GM18499 (cell line): ENCODE results near the gene SRCIN1.

Experiments
- ATAC-seq: cut with Tn5 transposase; IDR thresholded peaks from one replicate; pipeline ENCODE4 v1.9.1; 2021; ENCODE audit warnings: moderate number of reproducible peaks; ENCODE audit not compliant: insufficient read depth, unreplicated experiment

Gene SRCIN1

GRCh38 chr17:38600906-38601305 lies 4.8 kb downstream of the SRCIN1 start:
- no peak for ATAC-seq

- no peak for ATAC-seq
These were observed 5.3 kb downstream of the SRCIN1 start for GRCh38 chr17:38600416-38600815.

- no peak for ATAC-seq
These were observed 6.3 kb downstream of the SRCIN1 start for GRCh38 chr17:38599398-38599856.

DNA sequence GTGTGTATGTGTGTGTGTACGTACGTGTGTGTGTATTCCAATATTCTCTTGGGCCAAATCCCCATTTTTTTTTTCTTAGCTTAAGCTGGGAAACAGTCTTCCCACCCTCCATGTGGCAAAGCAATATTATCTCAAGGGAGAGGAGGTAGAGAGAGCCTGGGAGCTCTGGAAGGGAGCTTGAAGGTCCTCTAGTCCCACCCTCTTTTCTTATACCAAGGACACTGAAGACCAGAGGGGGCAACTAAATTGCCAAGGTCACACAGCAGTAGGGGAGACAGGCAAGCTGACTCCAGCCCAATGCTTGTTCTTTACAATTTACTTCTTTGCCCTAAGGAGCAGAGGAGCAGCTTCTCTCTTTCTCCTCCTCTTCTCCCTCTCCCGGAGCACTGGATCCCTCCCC lies 6.8 kb downstream of the SRCIN1 start:
- no peak for ATAC-seq

GRCh38 chr17:38598536-38598935 lies 7.2 kb downstream of the SRCIN1 start:
- no peak for ATAC-seq

DNA sequence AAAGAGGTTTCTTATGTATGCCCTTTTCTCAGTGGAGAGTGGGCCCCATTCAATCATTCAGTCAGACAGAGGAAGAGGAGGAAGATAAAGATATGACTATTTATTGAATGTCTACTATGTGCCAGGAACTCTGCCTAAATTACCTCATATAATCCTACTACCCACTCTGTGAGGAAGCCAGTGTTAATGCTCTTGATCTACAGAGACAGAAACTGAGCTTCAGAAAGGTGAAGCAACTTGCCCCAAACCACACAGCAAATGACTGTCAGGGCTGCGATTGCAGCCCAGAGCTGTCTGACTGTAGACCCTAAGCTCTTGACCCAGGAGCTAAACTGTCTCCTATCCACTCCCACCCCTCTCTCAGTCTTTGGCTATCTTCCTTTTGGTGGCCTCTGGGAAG lies 8.4 kb downstream of the SRCIN1 start:
- ATAC-seq = no peak

DNA sequence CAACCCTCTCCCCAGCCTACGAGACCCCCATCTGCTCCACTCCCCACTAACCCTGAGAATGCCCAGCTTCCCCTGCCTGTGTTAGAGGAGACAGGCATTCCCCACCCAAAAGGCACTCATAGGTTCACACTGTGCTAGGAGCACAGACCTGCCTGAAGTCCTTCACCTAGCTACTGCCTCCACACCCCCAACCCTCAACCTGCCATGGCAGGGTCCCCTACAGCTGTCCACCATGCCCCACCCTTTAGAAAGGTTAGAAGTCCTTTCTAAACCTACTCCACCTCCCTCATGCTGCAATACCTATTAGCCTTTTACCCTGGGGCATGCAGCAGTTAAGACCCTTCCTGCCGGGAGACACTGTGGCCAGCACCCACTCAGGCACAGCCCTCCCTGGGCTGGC lies 9.1 kb downstream of the SRCIN1 start:
- ATAC-seq = no peak

GRCh38 chr17:38595892-38596291 lies 9.9 kb downstream of the SRCIN1 start:
- ATAC-seq = no peak

DNA sequence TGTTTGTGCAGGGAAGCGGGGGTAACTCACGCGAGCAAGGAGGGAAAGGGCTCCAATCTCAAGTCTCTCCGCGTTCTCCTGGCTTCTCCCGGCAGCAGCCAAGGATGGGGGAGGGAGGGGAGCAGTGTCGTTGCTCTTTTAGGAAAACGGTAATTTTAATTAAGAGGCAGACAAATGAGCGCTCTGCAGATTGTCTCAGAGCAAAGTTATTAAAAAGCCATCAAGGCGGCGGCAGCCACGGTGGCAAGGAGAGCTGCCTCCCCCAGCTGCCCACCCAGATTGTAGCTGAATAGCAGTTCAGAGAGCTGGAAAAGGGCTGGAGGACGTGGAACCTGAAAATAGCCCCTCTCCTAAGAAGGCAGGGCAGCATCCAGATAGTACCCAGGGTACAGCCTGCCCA lies 11.6 kb downstream of the SRCIN1 start:
- no peak for ATAC-seq

DNA sequence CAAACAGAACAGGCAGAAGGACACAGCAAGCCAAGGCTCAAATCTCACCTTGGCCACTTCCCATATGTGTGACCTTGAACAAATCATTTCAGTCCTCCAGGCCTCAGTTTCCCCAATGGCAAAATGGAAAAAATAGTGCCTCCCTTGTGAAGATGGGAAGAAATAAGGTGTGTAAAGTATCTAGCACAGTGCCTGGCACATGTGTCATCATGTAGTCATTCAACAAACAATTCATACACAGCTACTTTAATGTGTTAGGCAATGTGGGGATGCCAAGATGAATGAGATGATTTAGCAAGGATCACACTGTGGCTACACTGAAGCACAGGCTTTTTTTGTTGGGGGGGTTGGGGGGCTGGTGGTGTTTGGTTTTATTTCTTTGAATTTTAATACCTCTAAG lies 13.3 kb downstream of the SRCIN1 start:
- ATAC-seq = no peak

- no peak for ATAC-seq
These were observed 14.0 kb downstream of the SRCIN1 start for GRCh38 chr17:38591759-38592241.

- ATAC-seq = no peak
These were observed 14.6 kb downstream of the SRCIN1 start for GRCh38 chr17:38590988-38591758.

DNA sequence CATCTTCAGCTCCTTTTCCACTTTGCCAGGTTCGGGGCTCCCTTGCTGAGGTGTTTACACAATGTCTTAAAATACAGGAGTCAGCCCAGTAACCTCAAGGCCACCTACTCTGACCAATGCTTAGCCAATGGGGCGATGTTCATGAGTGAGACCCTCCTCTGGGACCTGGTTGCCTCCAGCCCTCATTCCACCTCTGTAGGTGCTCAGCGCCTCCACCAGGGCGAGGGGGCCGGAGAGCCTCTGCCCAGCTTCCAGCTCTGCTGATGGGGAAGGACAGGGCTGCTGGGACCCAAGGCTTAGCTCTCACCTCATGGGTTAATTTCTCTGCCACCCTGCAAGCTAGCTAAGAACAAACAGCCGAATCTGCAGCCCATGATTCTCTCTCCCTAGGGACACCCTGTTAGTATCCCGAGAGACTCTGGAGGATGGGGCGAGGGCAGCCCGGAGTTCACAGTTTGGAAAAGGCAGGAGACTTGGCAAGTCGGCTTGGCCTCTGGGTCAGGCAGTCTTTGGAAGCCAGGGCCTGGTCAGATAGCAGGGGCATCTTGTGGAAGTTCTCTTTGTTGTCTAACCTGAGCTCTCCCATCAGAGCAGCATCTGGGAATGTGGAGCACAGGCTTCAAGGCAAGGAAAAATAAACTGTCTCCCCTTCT lies 16.2 kb downstream of the SRCIN1 start:
- no peak for ATAC-seq

- no peak for ATAC-seq
These were observed 17.0 kb downstream of the SRCIN1 start for GRCh38 chr17:38588788-38589174.

- ATAC-seq = no peak
These were observed 17.6 kb downstream of the SRCIN1 start for GRCh38 chr17:38587947-38588787.

- ATAC-seq = no peak
These were observed 18.5 kb downstream of the SRCIN1 start for GRCh38 chr17:38587203-38587602.

DNA sequence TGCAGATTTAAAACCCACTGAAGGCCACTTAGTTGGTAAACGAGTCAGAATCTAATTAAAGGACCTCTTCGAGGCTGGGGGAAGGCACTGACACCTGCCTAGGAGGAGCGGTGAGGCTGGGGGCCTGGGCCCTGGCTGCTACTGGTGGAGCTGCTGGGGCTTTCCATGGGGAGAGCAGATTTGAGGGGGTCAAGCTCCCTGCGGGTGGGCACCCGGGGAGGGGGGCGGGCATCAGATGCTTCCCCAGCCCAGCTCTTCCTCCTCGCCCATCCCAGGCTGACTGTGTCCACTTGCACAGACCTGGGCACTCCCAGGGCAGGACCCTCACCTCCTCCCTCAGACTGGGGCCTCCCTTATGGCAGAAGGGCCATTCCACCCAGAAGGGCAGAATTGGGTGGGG lies 19.0 kb downstream of the SRCIN1 start:
- no peak for ATAC-seq

GRCh38 chr17:38585918-38586529 lies 19.7 kb downstream of the SRCIN1 start:
- no peak for ATAC-seq

DNA sequence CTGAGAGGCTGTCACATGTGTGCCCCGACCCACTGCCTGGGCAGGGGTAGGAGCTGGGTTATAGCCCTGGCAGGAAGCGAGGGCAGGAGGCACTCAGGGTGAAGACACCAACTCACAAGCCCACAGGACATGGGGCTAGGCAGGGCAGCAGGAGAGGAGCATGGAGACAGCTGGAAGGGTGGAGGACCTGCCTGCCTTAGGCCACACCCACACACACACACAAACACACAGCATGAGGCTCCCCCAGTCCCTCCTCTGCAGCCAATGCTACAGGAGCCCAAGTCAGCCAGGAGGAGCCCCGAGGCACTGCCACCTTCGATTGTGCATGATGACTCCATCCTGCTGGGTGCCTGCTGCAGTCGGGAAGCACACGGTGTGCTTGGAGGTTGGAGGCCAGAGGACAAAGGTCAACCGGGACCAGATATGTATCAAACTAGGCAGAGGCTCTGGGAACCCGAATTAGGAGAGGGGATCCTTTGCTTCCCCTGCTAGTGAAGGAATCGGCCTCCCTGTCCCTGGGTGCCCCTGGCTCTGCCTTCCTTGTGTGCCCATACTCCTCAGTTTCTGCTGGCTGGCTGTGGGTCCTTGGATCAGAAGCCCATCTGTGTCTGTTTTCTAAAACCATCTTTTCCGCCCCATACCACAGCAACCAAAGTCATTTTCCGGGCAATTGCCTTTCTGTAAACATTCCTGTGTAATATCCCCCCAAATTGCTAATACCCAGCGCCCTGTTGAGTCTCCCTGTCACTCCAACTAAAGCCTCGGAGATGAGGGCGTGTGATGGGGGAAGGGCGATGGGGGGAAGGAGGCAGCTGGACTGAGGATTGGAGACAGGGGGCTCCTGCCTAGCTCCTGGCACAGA lies 20.5 kb downstream of the SRCIN1 start:
- no peak for ATAC-seq
